Activated CD8-positive, alpha-beta memory T cell treated with anti-CD3 and anti-CD28 coated beads, Interleukin-2, amount 10 ng/mL, durations not matched to agents 7 days and 5 days (primary cell): ENCODE measurements around the gene WASF1. TPM values are rescaled to one million over a fixed set of nuclear protein-coding genes. Genes with fewer than 3 reads are reported as not detected.
"Not testable (repeated sequence)": the region's sequence is repeated elsewhere in the genome, so short reads cannot be mapped to it uniquely, and the experiment has no call there.

ENCODE experiments used
- ATAC-seq: fragments of 150-1000 bp; cut with Tn5 transposase; one replicate; pipeline ENCODE4 v1.10.0; 2021; ENCODE audit warnings: moderate library complexity
- CTCF ChIA-PET: fragments of 350-600 bp; sonication (Branson Sonifier 250); formaldehyde crosslinking; loops from one replicate; lab custom pipeline; 2021; ENCODE audit warnings: antibody characterized with exemption; lab: Charles Lee
- DNase-seq: peaks from one replicate; pipeline ENCODE4 v3.0.0-alpha.2; 2020
- H3K27ac Mint-ChIP-seq: one replicate; pipeline ENCODE4 v1.8.0; 2021; ENCODE audit warnings: mild to moderate bottlenecking, mixed read lengths
- H3K27me3 Mint-ChIP-seq: one replicate; pipeline ENCODE4 v1.8.0; 2021; ENCODE audit warnings: mixed read lengths
- H3K36me3 Mint-ChIP-seq: one replicate; pipeline ENCODE4 v1.8.0; 2021; ENCODE audit warnings: mild to moderate bottlenecking, mixed read lengths
- H3K4me1 Mint-ChIP-seq: one replicate; pipeline ENCODE4 v1.8.0; 2021; ENCODE audit warnings: mixed read lengths
- H3K4me3 Mint-ChIP-seq: one replicate; pipeline ENCODE4 v1.8.0; 2021; ENCODE audit warnings: mild to moderate bottlenecking, moderate library complexity, mixed read lengths
- H3K9me3 Mint-ChIP-seq: one replicate; pipeline ENCODE4 v1.8.0; 2022; ENCODE audit warnings: low read depth, mixed read lengths
- total RNA-seq, 2 experiments: library from RNA; stranded (reverse); gene quantifications; one replicate each; pipeline ENCODE4 v1.2.3, GENCODE V29; 2021

Gene WASF1
- total RNA-seq, 2 experiments from 2014 or later, result 0.47 to 1.5 TPM

DNA sequence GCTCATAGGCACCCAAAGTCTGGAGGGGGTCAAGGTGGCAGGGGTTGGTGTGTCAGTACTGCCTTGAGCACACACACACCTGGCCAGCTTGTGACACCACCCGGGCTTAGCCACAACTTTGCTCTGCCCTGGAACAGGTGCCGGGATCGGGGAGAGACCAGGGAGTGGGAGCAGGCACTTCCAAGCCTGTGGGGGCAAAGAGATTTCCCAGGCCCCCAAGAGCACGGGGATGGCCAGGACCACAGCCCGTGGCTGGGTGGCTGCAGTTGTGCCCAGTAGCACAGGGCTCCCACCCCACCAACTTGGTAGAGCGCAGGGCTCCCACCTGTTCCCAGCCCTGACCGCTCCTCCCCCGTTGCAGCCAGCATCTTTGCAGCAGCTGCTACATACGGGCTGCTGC, 40.4 kb downstream of the WASF1 start:
- ATAC-seq (no peak), DNase-seq (no peak)
- CTCF ChIA-PET, result no interaction called here
- no peak overlapping the region for H3K27ac Mint-ChIP-seq
- peaks cover 10% of the 10 kb centered on the region for H3K27me3 Mint-ChIP-seq
- no peaks in the 10 kb centered on the region for H3K36me3 Mint-ChIP-seq
- no peak overlapping the region for H3K4me3 Mint-ChIP-seq
- peaks cover 2% of the 10 kb centered on the region for H3K9me3 Mint-ChIP-seq
- no peaks in the 10 kb centered on the region for H3K4me1 Mint-ChIP-seq

GRCh38 chr6:110137924-110138887, 41.3 kb downstream of the WASF1 start:
- CTCF ChIA-PET, result no interaction called here
- H3K27ac Mint-ChIP-seq, result no peak overlapping the region
- DNase-seq (no peak), ATAC-seq (no peak)
- H3K4me1 Mint-ChIP-seq, result no peaks in the 10 kb centered on the region
- peaks cover 3% of the 10 kb centered on the region for H3K9me3 Mint-ChIP-seq
- H3K27me3 Mint-ChIP-seq, result peaks cover 8% of the 10 kb centered on the region
- no peak overlapping the region for H3K4me3 Mint-ChIP-seq
- H3K36me3 Mint-ChIP-seq, result no peaks in the 10 kb centered on the region

- ATAC-seq (no peak), DNase-seq (no peak)
- peaks cover 16% of the 10 kb centered on the region for H3K27me3 Mint-ChIP-seq
- H3K36me3 Mint-ChIP-seq, result no peaks in the 10 kb centered on the region
- H3K27ac Mint-ChIP-seq, result no peak overlapping the region
- no peaks in the 10 kb centered on the region for H3K4me1 Mint-ChIP-seq
- no peak overlapping the region for H3K4me3 Mint-ChIP-seq
- CTCF ChIA-PET, result no interaction called here
- H3K9me3 Mint-ChIP-seq, result peaks cover 4% of the 10 kb centered on the region
Measured at GRCh38 chr6:110130362-110130761, 49.1 kb downstream of the WASF1 start.

DNA sequence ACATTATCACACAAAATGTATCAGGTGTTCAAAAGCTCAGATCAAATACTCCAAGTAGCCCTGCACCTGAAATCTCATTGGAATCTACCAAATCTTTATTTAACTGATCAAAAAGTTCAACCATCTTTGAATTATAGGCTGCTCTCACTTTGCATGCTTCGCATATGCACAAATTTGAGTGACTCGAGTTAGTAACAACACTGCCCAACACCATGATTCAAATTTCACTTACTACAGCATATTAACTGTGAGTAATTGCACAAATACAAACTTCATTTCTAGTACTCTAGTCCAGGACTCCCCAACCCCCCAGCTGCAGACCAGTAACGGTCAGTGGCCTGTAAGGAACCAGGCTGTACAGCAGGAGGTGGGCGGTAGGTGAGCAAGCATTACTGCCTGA, 51.1 kb downstream of the WASF1 start:
- H3K27me3 Mint-ChIP-seq, result peaks cover 14% of the 10 kb centered on the region
- no peaks in the 10 kb centered on the region for H3K4me1 Mint-ChIP-seq
- no peaks in the 10 kb centered on the region for H3K36me3 Mint-ChIP-seq
- H3K4me3 Mint-ChIP-seq, result no peak overlapping the region
- CTCF ChIA-PET, result no interaction called here
- H3K27ac Mint-ChIP-seq, result no peak overlapping the region
- peaks cover 4% of the 10 kb centered on the region for H3K9me3 Mint-ChIP-seq
- ATAC-seq (no peak), DNase-seq (no peak)

GRCh38 chr6:110125361-110125760, 54.1 kb downstream of the WASF1 start:
- Mint-ChIP-seq H3K36me3 (no peaks in the 10 kb centered on the region), H3K9me3 (no peaks in the 10 kb centered on the region), H3K27me3 (peaks cover 5% of the 10 kb centered on the region), H3K4me1 (no peaks in the 10 kb centered on the region), H3K4me3 (no peak overlapping the region), H3K27ac (no peak overlapping the region)
- ATAC-seq (no peak), DNase-seq (no peak)
- CTCF ChIA-PET, result no interaction called here

GRCh38 chr6:110121655-110122054, 57.8 kb downstream of the WASF1 start:
- H3K36me3 Mint-ChIP-seq, DNase-seq, ATAC-seq, H3K9me3 Mint-ChIP-seq, H3K27ac Mint-ChIP-seq, CTCF ChIA-PET, H3K4me1 Mint-ChIP-seq, H3K4me3 Mint-ChIP-seq: not testable (repeated sequence)
- H3K27me3 Mint-ChIP-seq, result peaks cover 14% of the 10 kb centered on the region

GRCh38 chr6:110116258-110116657, 63.2 kb downstream of the WASF1 start:
- no peak for ATAC-seq
- CTCF ChIA-PET, result no interaction called here
- no peaks in the 10 kb centered on the region for H3K4me1 Mint-ChIP-seq
- H3K9me3 Mint-ChIP-seq, result no peaks in the 10 kb centered on the region
- no peak for DNase-seq
- no peak overlapping the region for H3K27ac Mint-ChIP-seq
- no peak overlapping the region for H3K4me3 Mint-ChIP-seq
- peaks cover 20% of the 10 kb centered on the region for H3K27me3 Mint-ChIP-seq
- peaks cover 3% of the 10 kb centered on the region for H3K36me3 Mint-ChIP-seq

GRCh38 chr6:110114004-110114403, 65.5 kb downstream of the WASF1 start:
- CTCF ChIA-PET, result no interaction called here
- H3K27ac Mint-ChIP-seq, result no peak overlapping the region
- H3K27me3 Mint-ChIP-seq, result peaks cover 13% of the 10 kb centered on the region
- no peak overlapping the region for H3K4me3 Mint-ChIP-seq
- DNase-seq, result no peak
- no peaks in the 10 kb centered on the region for H3K4me1 Mint-ChIP-seq
- H3K36me3 Mint-ChIP-seq, result peaks cover 3% of the 10 kb centered on the region
- no peak for ATAC-seq
- H3K9me3 Mint-ChIP-seq, result no peaks in the 10 kb centered on the region

DNA sequence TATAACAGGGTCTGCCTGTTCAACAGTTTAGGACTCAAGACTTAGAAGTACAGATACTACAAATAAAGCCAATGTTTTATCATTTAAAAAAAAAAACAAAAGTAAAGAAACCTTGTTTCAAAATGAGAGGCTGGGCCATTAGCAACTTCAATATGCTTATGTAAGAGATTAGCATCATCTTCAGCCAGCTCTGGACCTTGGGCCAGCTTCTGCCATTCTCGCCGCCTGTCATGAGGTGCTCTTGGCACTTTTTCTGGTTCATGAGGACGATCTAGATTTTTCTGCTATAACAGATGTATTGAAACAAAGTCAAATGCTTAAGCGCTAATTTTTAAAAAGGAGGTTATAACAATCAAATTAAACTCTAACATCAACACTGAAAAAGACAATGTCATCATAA, 74.2 kb downstream of the WASF1 start:
- H3K27ac Mint-ChIP-seq, result no peak overlapping the region
- no peaks in the 10 kb centered on the region for H3K36me3 Mint-ChIP-seq
- H3K4me1 Mint-ChIP-seq, result no peaks in the 10 kb centered on the region
- DNase-seq, result no peak
- CTCF ChIA-PET, result no interaction called here
- no peak for ATAC-seq
- no peaks in the 10 kb centered on the region for H3K27me3 Mint-ChIP-seq
- no peak overlapping the region for H3K4me3 Mint-ChIP-seq
- H3K9me3 Mint-ChIP-seq, result no peaks in the 10 kb centered on the region

- Mint-ChIP-seq H3K4me1 (no peaks in the 10 kb centered on the region), H3K4me3 (no peak overlapping the region), H3K27ac (no peak overlapping the region), H3K36me3 (no peaks in the 10 kb centered on the region), H3K9me3 (no peaks in the 10 kb centered on the region), H3K27me3 (no peaks in the 10 kb centered on the region)
- CTCF ChIA-PET, result interaction anchor here (1.1 kb wide), 1 partner anchor 287 kb away, joined by 3 read pairs; no protein-coding TSS in a partner anchor
- ATAC-seq, result no peak
- DNase-seq, result no peak
Measured at GRCh38 chr6:110103260-110103659, 76.2 kb downstream of the WASF1 start.

DNA sequence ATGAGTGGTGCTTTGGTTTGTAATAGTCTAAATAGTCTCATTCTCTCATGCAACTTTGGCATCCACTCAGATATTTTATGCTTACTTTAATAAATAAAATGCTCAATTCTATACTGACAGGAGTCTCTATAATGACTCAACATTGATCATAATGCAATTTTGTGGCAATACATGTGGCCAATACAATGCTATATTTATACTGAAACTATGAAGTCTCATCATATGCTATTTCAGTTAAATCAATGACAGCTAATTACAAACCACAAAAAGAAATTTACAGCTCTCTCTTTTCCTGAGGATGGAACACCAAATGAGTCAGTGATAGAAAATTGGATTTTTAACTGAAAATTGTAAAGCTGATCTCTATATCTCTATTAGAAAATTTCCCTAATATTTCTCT, 77.1 kb downstream of the WASF1 start:
- ATAC-seq (no peak), DNase-seq (no peak)
- H3K4me1 Mint-ChIP-seq, result no peaks in the 10 kb centered on the region
- peaks cover under 1% of the 10 kb centered on the region for H3K27me3 Mint-ChIP-seq
- CTCF ChIA-PET, result no interaction called here
- H3K9me3 Mint-ChIP-seq, result no peaks in the 10 kb centered on the region
- no peaks in the 10 kb centered on the region for H3K36me3 Mint-ChIP-seq
- no peak overlapping the region for H3K27ac Mint-ChIP-seq
- H3K4me3 Mint-ChIP-seq, result no peak overlapping the region

- ATAC-seq (no peak), DNase-seq (no peak)
- no peaks in the 10 kb centered on the region for H3K9me3 Mint-ChIP-seq
- no peak overlapping the region for H3K27ac Mint-ChIP-seq
- H3K27me3 Mint-ChIP-seq, result peaks cover 6% of the 10 kb centered on the region
- no peaks in the 10 kb centered on the region for H3K4me1 Mint-ChIP-seq
- H3K4me3 Mint-ChIP-seq, result no peak overlapping the region
- H3K36me3 Mint-ChIP-seq, result no peaks in the 10 kb centered on the region
- CTCF ChIA-PET, result no interaction called here
Measured at GRCh38 chr6:110101885-110102284, 77.6 kb downstream of the WASF1 start.

DNA sequence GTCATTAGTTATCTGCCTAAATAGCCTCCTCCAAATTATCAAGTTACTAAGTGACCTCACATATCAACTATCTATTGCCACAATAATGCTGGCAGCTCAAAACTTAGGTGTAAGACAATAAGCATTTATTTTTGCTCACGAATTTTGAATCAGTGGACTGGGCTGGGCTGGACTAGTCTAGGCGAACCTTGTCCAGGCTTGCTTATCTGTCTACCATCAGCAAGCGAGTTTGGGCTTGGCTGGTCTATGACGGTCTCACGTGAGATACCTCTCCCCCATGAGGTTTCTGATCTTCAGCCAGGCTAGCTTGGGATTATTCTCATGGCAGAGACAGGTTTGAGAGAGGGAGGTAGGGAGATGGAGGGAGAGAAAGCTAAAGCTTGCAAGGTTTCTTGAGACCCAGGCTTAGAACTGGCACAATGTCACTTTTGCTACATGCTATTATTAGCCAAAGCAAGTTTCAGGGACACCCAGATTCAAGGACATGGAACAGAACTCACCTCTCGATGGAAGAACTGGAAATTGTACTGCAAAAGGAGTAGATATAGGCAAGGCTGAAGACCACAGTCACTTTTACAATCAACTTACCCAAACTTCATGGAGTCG, 80.9 kb downstream of the WASF1 start:
- CTCF ChIA-PET, result no interaction called here
- ATAC-seq, result no peak

GRCh38 chr6:110097443-110097842, 82.0 kb downstream of the WASF1 start:
- Mint-ChIP-seq H3K4me1 (no peaks in the 10 kb centered on the region), H3K4me3 (no peak overlapping the region), H3K36me3 (no peaks in the 10 kb centered on the region), H3K27me3 (peaks cover 21% of the 10 kb centered on the region), H3K27ac (no peak overlapping the region), H3K9me3 (no peaks in the 10 kb centered on the region)
- ATAC-seq (no peak), DNase-seq (no peak)
- CTCF ChIA-PET, result interaction anchor here (0.6 kb wide), 1 partner anchor 21 kb away, joined by 3 read pairs; no protein-coding TSS in a partner anchor

More for the DNA sequence above, 80.9 kb downstream of the WASF1 start:
- no peaks in the 10 kb centered on the region for H3K36me3 Mint-ChIP-seq
- no peak overlapping the region for H3K27ac Mint-ChIP-seq
- H3K27me3 Mint-ChIP-seq, result peaks cover 16% of the 10 kb centered on the region
- no peak for DNase-seq
- no peaks in the 10 kb centered on the region for H3K9me3 Mint-ChIP-seq
- no peaks in the 10 kb centered on the region for H3K4me1 Mint-ChIP-seq
- H3K4me3 Mint-ChIP-seq, result no peak overlapping the region
